Measurements from ENCODE around the gene GALM.
"Not testable (repeated sequence)": the region's sequence is repeated elsewhere in the genome, so short reads cannot be mapped to it uniquely, and the experiment has no call there.

GALM gene

GRCh38 chr2:38713338-38713737 is 47.4 kb downstream of the GALM start:
- DNase-seq: no peak

- DNase-seq: not testable (repeated sequence)
Observed at GRCh38 chr2:38714941-38715340, 49.0 kb downstream of the GALM start.

- DNase-seq: no peak
Observed at GRCh38 chr2:38716185-38716584, 50.3 kb downstream of the GALM start.

- DNase-seq: no peak
Observed at GRCh38 chr2:38718601-38719000, 52.7 kb downstream of the GALM start.

- DNase-seq: no peak
Observed at GRCh38 chr2:38719706-38720105, 53.8 kb downstream of the GALM start.

- no peak for DNase-seq
Observed at GRCh38 chr2:38720613-38721241, 54.8 kb downstream of the GALM start.

GRCh38 chr2:38722271-38723061 is 56.6 kb downstream of the GALM start:
- DNase-seq: no peak

GRCh38 chr2:38723173-38723572 is 57.3 kb downstream of the GALM start:
- DNase-seq: no peak

GRCh38 chr2:38727661-38728060 is 61.7 kb downstream of the GALM start:
- no peak for DNase-seq

- no peak for DNase-seq
Observed at GRCh38 chr2:38728694-38729093, 62.8 kb downstream of the GALM start.

GRCh38 chr2:38731090-38731489 is 65.2 kb downstream of the GALM start:
- no peak for DNase-seq

- DNase-seq: no peak
Observed at GRCh38 chr2:38731684-38732221, 65.8 kb downstream of the GALM start.

- DNase-seq: no peak
Observed at GRCh38 chr2:38733300-38733971, 67.5 kb downstream of the GALM start.

- no peak for DNase-seq
Observed at GRCh38 chr2:38734299-38735058, 68.6 kb downstream of the GALM start.

- no peak for DNase-seq
Observed at GRCh38 chr2:38735999-38736320, 70.0 kb downstream of the GALM start.

- DNase-seq: not testable (repeated sequence)
Observed at GRCh38 chr2:38737000-38737698, 71.2 kb downstream of the GALM start.

GRCh38 chr2:38737925-38738324 is 72.0 kb downstream of the GALM start:
- DNase-seq: no peak

- no peak for DNase-seq
Observed at GRCh38 chr2:38739524-38739923, 73.6 kb downstream of the GALM start.

- DNase-seq: no peak
Observed at GRCh38 chr2:38740851-38741731, 75.2 kb downstream of the GALM start.

- no peak for DNase-seq
Observed at GRCh38 chr2:38742797-38743559, 77.1 kb downstream of the GALM start.

All from NCI-H1436 treated with DMSO at 0.1 percent for 48 hours (cell line).